Panc1 (cell line): Measurements from ENCODE around the gene MRM3. TPM values are rescaled to one million over a fixed set of nuclear protein-coding genes. Genes with fewer than 3 reads are reported as not detected.
"Not testable (repeated sequence)": the region's sequence is repeated elsewhere in the genome, so short reads cannot be mapped to it uniquely, and the experiment has no call there.

Source experiments
- ATAC-seq: fragments of 200-7000 bp; cut with Tn5 transposase; 2 replicates; pipeline ENCODE4 v1.9.1; 2020; ENCODE audit warnings: mild to moderate bottlenecking, moderate library complexity
- BruUV-seq: library from RNA; stranded (reverse); fragments of 400-500 nt; replicated peaks from 2 replicates; lab custom pipeline; 2021; lab: Mats Ljungman, UMichigan
- CTCF ChIA-PET: fragments of 300-600 bp; sonication (Branson Sonifier 250); formaldehyde crosslinking; loops from one replicate; lab custom pipeline; 2022; ENCODE audit warnings: antibody characterized with exemption; lab: Charles Lee
- POLR2A ChIA-PET: fragments of 300-600 bp; sonication (Branson Sonifier 250); formaldehyde crosslinking; loops from one replicate; lab custom pipeline; 2022; ENCODE audit warnings: antibody characterized with exemption; lab: Charles Lee
- DNase-seq: peaks from one replicate; pipeline ENCODE4 v3.0.0-alpha.2; 2010; ENCODE audit warnings: low read depth, low spot score
- H3K27ac ChIP-seq: 2 replicates; pipeline ENCODE4 v1.5.1; 2011; ENCODE audit warnings: mild to moderate bottlenecking, low read length, inconsistent platforms
- H3K27me3 ChIP-seq: fragments of 200-500 bp; sonication (Bioruptor generic); 2 replicates; pipeline ENCODE4 v1.6.0; 2014; ENCODE audit warnings: low read length, inconsistent platforms; ENCODE audit not compliant: control insufficient read depth, insufficient read depth
- H3K36me3 ChIP-seq: fragments of 200-500 bp; sonication (Bioruptor generic); 2 replicates; pipeline ENCODE4 v1.5.1; 2014; ENCODE audit warnings: inconsistent platforms, mild to moderate bottlenecking, low read length, moderate library complexity; ENCODE audit not compliant: control insufficient read depth, insufficient read depth
- H3K4me1 ChIP-seq: 2 replicates; pipeline ENCODE4 v1.5.1; 2011; ENCODE audit warnings: inconsistent platforms, mild to moderate bottlenecking, low read length, moderate library complexity; ENCODE audit not compliant: control insufficient read depth, insufficient read depth
- H3K4me3 ChIP-seq, 2 experiments: 2 replicates each; pipeline ENCODE4 v1.5.1; 2011 to 2012; ENCODE audit warnings: low read depth in 2 of 2, low read length in 2 of 2, mild to moderate bottlenecking in 2 of 2, inconsistent platforms in 1 of 2, moderate library complexity in 1 of 2
- H3K9me3 ChIP-seq: fragments of 200-500 bp; sonication (Bioruptor generic); 2 replicates; pipeline ENCODE4 v1.5.1; 2014; ENCODE audit warnings: low read depth, mild to moderate bottlenecking, inconsistent platforms, low read length, moderate library complexity; ENCODE audit not compliant: control insufficient read depth, insufficient read depth
- POLR2AphosphoS5 ChIP-seq: IDR thresholded peaks from 2 replicates; pipeline ENCODE4 v1.6.1; 2012; ENCODE audit warnings: mild to moderate bottlenecking, low read depth, low read length, moderate library complexity
- SIN3A ChIP-seq: IDR thresholded peaks from 2 replicates; pipeline ENCODE4 v1.6.1; 2012; ENCODE audit warnings: low read depth, mild to moderate bottlenecking, low read length, moderate library complexity, borderline replicate concordance; ENCODE audit not compliant: insufficient read depth
- TCF7L2 ChIP-seq: IDR thresholded peaks from 2 replicates; pipeline ENCODE4 v1.6.1; 2011; ENCODE audit warnings: mild to moderate bottlenecking, low read depth, low read length, inconsistent platforms
- in situ Hi-C: cut with HindIII; loops from 2 replicates; pipeline ENCODE4 v1.10.0; 2016; ENCODE audit warnings: low sequenced_read_pairs, low pct_unique_long_range_greater_than_20kb
- intact Hi-C: fragments of 100-400 bp; cut with micrococcal nuclease; formaldehyde crosslinking; loops from one replicate; pipeline ENCODE4 v1.10.0; 2022; ENCODE audit not compliant: unreplicated experiment
- total RNA-seq: library from RNA; stranded (reverse); gene quantifications from one replicate; pipeline ENCODE4 v1.2.1, GENCODE V29; 2021; ENCODE audit not compliant: unreplicated experiment
- TF ChIP-seq, protein P1 (sequence below): fragments of 450-650 bp; IDR thresholded peaks from 2 replicates; pipeline ENCODE4 v1.5.1; 2017; ENCODE audit warnings: mild to moderate bottlenecking
- TF ChIP-seq, protein P2 (sequence below), 2 experiments: IDR thresholded peaks; 2 replicates each; pipeline ENCODE4 v1.6.1; 2011 to 2012; ENCODE audit warnings: low read depth in 2 of 2, control low read depth in 1 of 2, low read length in 1 of 2, mild to moderate bottlenecking in 1 of 2, moderate library complexity in 1 of 2; ENCODE audit not compliant: insufficient read depth in 1 of 2

The MRM3 gene
- total RNA-seq, 1 experiment from 2014 or later, result 13.4 TPM

DNA sequence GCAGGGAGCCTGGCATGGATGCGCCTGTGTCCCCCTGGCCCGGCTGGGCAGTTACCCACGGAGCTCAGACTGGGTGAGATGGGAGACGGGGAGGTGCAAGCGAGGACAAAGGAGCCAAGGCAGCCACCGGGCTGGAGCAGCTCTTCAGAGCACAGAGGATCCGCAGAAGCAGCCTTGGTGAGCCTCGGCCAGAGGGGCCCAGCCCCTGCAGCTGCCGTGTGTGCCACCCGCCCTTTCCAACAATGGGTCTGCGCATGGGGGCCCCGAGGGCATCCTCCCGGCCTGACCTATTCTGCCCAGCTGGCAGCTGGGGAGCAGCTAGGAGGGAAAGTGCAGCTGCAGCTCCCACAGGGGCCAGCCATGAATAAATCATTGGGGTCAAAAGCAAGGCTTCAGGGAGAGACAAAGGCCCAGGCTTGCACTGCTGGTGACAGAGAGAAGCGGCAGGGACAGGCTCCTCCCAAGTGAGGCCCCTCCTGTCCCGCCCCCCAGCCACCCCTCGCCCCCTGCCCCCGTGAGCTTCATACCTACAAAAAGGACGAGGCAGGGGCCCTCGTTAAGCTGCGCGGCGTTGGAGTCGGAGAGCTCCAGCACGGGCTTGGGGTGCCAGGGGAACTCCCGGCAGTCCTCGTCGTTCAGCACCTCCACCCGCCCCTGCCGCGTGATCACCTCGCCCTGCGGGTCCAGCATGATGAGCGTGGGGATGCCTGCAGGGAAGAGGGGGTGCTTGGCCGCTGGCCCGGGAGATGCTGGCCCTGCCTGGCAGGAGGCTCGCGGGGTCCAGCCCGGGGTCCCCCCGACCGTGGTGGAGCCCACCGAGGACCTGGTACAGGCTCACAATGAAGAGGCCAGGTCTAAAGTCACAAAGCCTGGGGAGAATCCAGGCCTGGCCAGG lies 22.6 kb downstream of the MRM3 start:
- Histone ChIP-seq H3K4me1 (no peaks in the 10 kb centered on the region; the same call in 1 of the 2 replicates), H3K27me3 (no peaks in the 10 kb centered on the region), H3K36me3 (no peaks in the 10 kb centered on the region; the same call in 1 of the 2 replicates), H3K9me3 (no peaks in the 10 kb centered on the region), H3K4me3 (no peak overlapping the region), H3K27ac (no peak overlapping the region)
- in situ Hi-C loops, result no loop called here
- ATAC-seq (no peak), DNase-seq (no peak)
- TF ChIP-seq, protein P1, sequence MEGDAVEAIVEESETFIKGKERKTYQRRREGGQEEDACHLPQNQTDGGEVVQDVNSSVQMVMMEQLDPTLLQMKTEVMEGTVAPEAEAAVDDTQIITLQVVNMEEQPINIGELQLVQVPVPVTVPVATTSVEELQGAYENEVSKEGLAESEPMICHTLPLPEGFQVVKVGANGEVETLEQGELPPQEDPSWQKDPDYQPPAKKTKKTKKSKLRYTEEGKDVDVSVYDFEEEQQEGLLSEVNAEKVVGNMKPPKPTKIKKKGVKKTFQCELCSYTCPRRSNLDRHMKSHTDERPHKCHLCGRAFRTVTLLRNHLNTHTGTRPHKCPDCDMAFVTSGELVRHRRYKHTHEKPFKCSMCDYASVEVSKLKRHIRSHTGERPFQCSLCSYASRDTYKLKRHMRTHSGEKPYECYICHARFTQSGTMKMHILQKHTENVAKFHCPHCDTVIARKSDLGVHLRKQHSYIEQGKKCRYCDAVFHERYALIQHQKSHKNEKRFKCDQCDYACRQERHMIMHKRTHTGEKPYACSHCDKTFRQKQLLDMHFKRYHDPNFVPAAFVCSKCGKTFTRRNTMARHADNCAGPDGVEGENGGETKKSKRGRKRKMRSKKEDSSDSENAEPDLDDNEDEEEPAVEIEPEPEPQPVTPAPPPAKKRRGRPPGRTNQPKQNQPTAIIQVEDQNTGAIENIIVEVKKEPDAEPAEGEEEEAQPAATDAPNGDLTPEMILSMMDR, result no peak
- TF ChIP-seq TCF7L2, result no peak
- no peak for TF ChIP-seq POLR2AphosphoS5
- TF ChIP-seq SIN3A, result no peak
- TF ChIP-seq, protein P2, sequence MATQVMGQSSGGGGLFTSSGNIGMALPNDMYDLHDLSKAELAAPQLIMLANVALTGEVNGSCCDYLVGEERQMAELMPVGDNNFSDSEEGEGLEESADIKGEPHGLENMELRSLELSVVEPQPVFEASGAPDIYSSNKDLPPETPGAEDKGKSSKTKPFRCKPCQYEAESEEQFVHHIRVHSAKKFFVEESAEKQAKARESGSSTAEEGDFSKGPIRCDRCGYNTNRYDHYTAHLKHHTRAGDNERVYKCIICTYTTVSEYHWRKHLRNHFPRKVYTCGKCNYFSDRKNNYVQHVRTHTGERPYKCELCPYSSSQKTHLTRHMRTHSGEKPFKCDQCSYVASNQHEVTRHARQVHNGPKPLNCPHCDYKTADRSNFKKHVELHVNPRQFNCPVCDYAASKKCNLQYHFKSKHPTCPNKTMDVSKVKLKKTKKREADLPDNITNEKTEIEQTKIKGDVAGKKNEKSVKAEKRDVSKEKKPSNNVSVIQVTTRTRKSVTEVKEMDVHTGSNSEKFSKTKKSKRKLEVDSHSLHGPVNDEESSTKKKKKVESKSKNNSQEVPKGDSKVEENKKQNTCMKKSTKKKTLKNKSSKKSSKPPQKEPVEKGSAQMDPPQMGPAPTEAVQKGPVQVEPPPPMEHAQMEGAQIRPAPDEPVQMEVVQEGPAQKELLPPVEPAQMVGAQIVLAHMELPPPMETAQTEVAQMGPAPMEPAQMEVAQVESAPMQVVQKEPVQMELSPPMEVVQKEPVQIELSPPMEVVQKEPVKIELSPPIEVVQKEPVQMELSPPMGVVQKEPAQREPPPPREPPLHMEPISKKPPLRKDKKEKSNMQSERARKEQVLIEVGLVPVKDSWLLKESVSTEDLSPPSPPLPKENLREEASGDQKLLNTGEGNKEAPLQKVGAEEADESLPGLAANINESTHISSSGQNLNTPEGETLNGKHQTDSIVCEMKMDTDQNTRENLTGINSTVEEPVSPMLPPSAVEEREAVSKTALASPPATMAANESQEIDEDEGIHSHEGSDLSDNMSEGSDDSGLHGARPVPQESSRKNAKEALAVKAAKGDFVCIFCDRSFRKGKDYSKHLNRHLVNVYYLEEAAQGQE (IDR thresholded peaks at IDR 0.05; ENCODE audit: insufficient read depth in 1 of 2, low read depth in 2 of 2, low read length in 1 of 2), result no peak
- no TSS peak for BruUV-seq
- POLR2A ChIA-PET, result no interaction called here
- CTCF ChIA-PET, result interaction anchor here (0.6 kb wide), 1 partner anchor 98 kb away, joined by 9 read pairs; no protein-coding TSS in a partner anchor
- intact Hi-C loops, result no loop called here

DNA sequence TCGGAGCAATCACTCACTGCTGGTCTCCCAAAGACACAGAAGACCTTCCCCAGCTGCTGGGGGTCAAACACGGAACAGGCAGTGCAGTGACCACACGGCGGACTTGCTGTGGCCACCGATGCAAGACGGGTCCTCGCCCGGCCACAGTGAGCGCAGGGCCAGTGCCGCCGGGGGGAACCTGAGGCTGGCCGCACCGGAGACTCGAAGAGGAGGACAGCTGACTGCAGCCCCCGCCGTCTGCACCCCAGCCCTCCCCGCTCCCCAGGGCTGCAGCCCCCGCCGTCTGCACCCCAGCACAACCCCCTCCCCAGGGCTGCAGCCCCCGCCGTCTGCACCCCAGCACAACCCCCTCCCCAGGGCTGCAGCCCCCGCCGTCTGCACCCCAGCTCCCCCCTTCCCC lies 23.7 kb downstream of the MRM3 start:
- ATAC-seq, H3K9me3 ChIP-seq, H3K4me1 ChIP-seq, H3K27ac ChIP-seq, H3K4me3 ChIP-seq, H3K36me3 ChIP-seq, in situ Hi-C loops, intact Hi-C loops, H3K27me3 ChIP-seq, BruUV-seq, DNase-seq, POLR2A ChIA-PET, CTCF ChIA-PET: not testable (repeated sequence)

DNA sequence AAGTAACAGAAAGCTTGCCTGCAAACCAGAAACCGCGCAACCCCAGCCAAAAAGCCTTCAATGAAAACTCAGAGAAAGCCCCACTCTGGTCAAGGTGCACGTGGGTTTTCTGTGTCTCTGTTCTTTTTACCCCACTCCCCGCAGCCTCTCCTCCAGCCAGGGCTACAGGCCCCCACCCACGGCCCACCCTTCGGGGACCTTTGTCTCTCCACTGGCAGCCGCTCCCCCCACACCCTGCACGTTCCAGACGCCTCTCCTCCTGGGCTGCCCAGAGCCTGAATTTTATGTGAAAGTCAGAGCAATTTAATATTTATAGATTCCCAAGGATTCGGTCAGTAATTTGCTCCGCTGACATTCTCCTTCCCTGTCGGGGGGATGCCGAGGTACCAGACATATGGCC lies 24.2 kb downstream of the MRM3 start:
- Histone ChIP-seq H3K4me3 (no peak overlapping the region), H3K36me3 (no peaks in the 10 kb centered on the region), H3K9me3 (no peaks in the 10 kb centered on the region), H3K4me1 (no peaks in the 10 kb centered on the region; the same call in 1 of the 2 replicates), H3K27me3 (no peaks in the 10 kb centered on the region), H3K27ac (no peak overlapping the region)
- DNase-seq (no peak), ATAC-seq (no peak)
- ChIA-PET POLR2A (no interaction called here), CTCF (no interaction called here)
- intact Hi-C loops, result no loop called here
- in situ Hi-C loops, result no loop called here
- no TSS peak for BruUV-seq
- TF ChIP-seq POLR2AphosphoS5 (no peak), SIN3A (no peak), TCF7L2 (no peak)
- TF ChIP-seq, protein P1, result no peak
- TF ChIP-seq, protein P2 (IDR thresholded peaks at IDR 0.05; ENCODE audit: insufficient read depth in 1 of 2, low read depth in 2 of 2, low read length in 1 of 2), result no peak
